Activated CD4-positive, alpha-beta T cell treated with anti-CD3 and anti-CD28 coated beads, Interleukin-2, amount 50 U/mL, for 1 hour (primary cell): Measurements from ENCODE around the gene STK33.

Experiments
- DNase-seq: peaks from one replicate; pipeline ENCODE4 v3.0.0-alpha.2; 2020

The STK33 gene

GRCh38 chr11:8354622-8355415, 239.2 kb downstream of the STK33 start:
- DNase-seq = no peak

- no peak for DNase-seq
These were observed 241.0 kb downstream of the STK33 start for GRCh38 chr11:8352876-8353505.

- DNase-seq = no peak
These were observed 241.7 kb downstream of the STK33 start for GRCh38 chr11:8352103-8352875.

- no peak for DNase-seq
These were observed 242.8 kb downstream of the STK33 start for GRCh38 chr11:8351223-8351622.

- no peak for DNase-seq
These were observed 246.1 kb downstream of the STK33 start for GRCh38 chr11:8347978-8348377.

- no peak for DNase-seq
These were observed 247.8 kb downstream of the STK33 start for GRCh38 chr11:8346157-8346755.

- no peak for DNase-seq
These were observed 248.8 kb downstream of the STK33 start for GRCh38 chr11:8345179-8345578.

- no peak for DNase-seq
These were observed 249.7 kb downstream of the STK33 start for GRCh38 chr11:8344346-8344745.

GRCh38 chr11:8342821-8343681, 251.0 kb downstream of the STK33 start:
- DNase-seq = no peak

GRCh38 chr11:8341996-8342395, 252.0 kb downstream of the STK33 start:
- DNase-seq = no peak
